GM19023 (cell line): ENCODE results near the gene PIK3C2G.

Source experiments
- ATAC-seq: cut with Tn5 transposase; IDR thresholded peaks from one replicate; pipeline ENCODE4 v1.9.1; 2021; ENCODE audit warnings: mild to moderate bottlenecking, moderate library complexity; ENCODE audit not compliant: unreplicated experiment

PIK3C2G gene

GRCh38 chr12:18551106-18551505, 289.8 kb downstream of the PIK3C2G start:
- no peak for ATAC-seq

- no peak for ATAC-seq
Observed at GRCh38 chr12:18551701-18552100, 290.4 kb downstream of the PIK3C2G start.

- no peak for ATAC-seq
Observed at GRCh38 chr12:18552829-18553228, 291.5 kb downstream of the PIK3C2G start.

GRCh38 chr12:18556161-18556560, 294.8 kb downstream of the PIK3C2G start:
- no peak for ATAC-seq

DNA sequence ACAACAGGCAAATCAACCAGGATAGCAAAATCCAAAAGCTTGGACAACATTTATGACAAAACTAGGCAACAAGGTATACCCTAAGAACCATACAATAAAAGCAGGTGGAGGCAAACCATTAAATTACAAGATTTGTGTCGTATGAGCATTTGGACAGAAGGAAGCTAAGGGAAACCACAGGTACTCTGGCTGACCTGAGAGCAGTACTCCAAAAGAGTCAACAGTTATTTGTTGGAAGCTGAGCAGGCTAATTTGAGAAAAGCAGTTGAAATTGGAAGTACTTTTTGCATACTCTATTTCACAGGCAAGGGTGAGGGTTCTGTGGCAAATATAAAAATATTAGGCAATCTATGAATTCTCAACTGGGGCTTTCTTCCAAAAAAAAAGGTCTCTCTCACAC, 297.9 kb downstream of the PIK3C2G start:
- no peak for ATAC-seq

GRCh38 chr12:18562531-18562930, 301.2 kb downstream of the PIK3C2G start:
- no peak for ATAC-seq

- no peak for ATAC-seq
Observed at GRCh38 chr12:18564306-18564705, 303.0 kb downstream of the PIK3C2G start.

DNA sequence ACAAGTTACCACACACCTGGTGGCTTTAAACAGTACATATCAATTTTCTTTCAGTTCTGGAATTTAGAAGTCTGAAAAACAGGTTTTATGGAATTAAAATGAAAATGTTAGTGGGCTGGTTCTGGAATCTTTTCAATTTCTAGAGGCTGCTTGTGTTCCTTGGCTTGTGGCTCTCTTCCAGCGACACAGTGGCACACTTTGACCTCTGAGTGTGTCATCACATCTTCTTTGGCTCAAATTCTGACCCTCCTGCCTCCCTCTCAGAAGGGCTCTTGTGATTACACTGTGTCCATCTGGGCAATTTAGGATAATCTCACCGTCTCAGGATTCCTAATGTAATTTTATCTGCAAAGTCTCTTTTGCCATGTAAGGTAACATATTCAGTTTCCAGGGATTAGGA, 306.5 kb downstream of the PIK3C2G start:
- no peak for ATAC-seq

GRCh38 chr12:18570543-18570942, 309.2 kb downstream of the PIK3C2G start:
- ATAC-seq: no peak

DNA sequence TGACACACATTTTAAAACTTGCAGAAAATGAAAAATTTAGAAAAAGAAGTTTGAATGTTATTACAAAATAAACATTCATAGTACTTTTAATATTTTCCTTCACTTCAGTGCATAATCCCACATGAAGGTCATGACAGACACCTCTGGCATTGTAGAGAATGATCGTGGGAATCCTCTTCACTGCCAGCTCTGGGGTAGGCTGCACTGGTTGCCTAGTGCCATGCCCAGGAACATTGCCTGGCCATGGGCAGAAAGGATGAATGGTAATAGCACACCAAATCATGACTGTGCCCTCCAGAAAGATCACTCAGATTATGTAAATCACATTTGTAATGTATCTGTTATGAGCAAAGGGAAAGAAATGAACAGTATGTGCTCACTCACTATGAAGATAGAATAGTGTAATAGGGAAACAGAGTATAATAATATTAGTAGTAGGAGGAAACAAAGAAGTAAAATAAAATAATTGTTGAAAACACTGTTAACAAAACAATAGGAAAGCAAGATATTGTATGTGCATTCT, 314.8 kb downstream of the PIK3C2G start:
- ATAC-seq: no peak

DNA sequence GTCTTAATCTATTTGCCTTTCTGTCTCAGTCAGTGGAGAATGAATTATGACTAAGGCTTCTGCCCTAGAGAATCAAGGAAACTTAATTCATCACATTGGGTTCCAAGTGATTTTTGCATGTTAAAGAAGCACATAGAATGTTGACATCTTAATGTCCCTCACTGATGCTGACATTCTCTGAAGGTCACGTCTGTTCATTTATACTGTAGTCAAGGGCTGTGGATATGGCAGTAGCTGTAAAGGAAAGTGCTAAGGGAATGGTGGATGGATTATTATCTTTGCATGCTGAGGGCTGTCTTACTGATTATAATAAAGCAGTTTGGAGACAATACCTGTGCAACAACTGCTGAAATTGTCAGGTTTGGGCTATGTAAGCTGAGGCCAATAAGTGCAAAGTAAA, 315.3 kb downstream of the PIK3C2G start:
- ATAC-seq: no peak

DNA sequence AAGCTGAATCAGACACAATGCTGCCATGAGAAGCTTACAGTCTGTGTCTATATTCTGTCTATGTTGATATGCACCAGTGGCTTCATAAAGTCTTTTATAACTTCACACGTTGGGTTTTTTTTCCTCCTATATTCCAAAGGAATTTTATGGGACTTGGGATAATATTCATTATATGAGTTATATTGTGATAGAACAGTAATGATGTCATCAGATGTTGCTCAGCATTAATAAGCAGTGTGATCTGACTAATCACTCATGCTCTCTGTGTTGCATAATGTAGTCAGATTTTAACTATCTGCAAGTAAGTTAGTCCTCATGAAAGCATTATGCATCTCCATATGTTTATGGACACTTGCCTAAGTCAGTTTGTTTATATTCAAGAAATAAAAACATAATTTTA, 316.9 kb downstream of the PIK3C2G start:
- no peak for ATAC-seq

DNA sequence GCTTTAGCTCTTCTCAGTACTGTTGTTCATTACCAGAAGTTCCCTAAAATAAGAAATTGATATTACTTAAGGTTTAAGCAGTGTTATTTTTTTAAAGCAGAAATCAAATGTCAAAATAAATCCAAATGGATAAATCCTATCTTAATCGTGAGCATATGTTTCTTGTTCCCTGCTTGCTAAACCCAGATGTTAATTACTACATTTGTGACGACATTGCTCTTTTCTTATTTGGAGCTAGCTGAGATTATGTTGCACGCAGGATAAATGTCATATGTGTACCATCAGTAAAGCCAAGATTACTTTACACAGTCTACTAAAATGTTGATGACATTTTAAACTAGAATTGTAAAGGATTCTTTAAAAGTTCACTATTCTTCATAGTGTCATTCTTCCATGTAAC, 319.0 kb downstream of the PIK3C2G start:
- no peak for ATAC-seq

- no peak for ATAC-seq
Observed at GRCh38 chr12:18580706-18581105, 319.4 kb downstream of the PIK3C2G start.

- ATAC-seq: no peak
Observed at GRCh38 chr12:18581232-18581962, 320.1 kb downstream of the PIK3C2G start.

- no peak for ATAC-seq
Observed at GRCh38 chr12:18583655-18584054, 322.3 kb downstream of the PIK3C2G start.

- ATAC-seq: no peak
Observed at GRCh38 chr12:18586581-18586980, 325.3 kb downstream of the PIK3C2G start.

- ATAC-seq: no peak
Observed at GRCh38 chr12:18589316-18589715, 328.0 kb downstream of the PIK3C2G start.

DNA sequence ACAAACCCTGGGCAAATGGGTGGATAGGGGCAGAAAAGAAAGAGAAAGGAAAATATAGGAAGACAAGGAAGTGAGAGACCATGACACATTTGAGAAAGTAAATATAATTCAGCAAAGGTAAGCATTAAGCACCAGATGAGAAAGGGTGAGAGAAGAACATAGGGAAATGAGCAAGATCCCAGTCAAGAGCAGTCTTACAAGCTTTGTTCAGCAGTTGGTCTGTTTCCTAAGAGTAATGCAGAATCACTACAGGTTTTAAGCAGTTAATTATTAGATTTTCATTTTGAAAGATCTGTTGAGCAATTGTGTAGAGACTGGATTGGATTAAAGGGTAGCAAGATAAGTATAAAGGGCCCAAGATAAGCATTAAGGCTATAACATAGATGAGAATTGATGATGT, 330.2 kb downstream of the PIK3C2G start:
- ATAC-seq: no peak

GRCh38 chr12:18595412-18595811, 334.1 kb downstream of the PIK3C2G start:
- no peak for ATAC-seq

GRCh38 chr12:18601962-18602361, 340.6 kb downstream of the PIK3C2G start:
- ATAC-seq: no peak

- ATAC-seq: no peak
Observed at GRCh38 chr12:18612971-18613370, 351.7 kb downstream of the PIK3C2G start.

DNA sequence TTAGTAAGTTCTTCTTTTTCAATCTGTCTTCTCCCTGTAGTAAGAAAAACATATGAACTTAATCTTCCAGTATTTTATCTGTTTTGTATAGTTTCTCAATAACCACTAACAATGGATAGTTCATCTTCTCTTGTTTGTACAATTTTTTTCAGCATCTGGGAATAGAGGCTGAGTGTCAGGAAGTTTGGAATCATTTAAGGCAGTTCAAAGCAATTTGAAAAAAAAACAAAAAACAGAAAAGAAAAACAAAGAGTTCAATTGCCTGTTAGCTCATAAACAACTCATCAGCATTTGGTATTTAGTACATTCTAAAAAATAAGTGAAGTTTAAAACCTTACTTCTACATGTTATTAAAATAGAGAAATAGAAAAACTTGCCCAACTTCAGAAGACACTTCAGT, 359.7 kb downstream of the PIK3C2G start:
- ATAC-seq: no peak
